ENCODE results near the gene MAN1A2. TPM values are rescaled to one million over a fixed set of nuclear protein-coding genes. Genes with fewer than 3 reads are reported as not detected.
A peak's percentile ranks its signal among the peaks of the same experiment; 100 is the strongest.
"Not testable (repeated sequence)": the region's sequence is repeated elsewhere in the genome, so short reads cannot be mapped to it uniquely, and the experiment has no call there.

The MAN1A2 gene
- total and polyA plus RNA-seq, 2 experiments from 2014 or later: 20.6 to 30.0 TPM

DNA sequence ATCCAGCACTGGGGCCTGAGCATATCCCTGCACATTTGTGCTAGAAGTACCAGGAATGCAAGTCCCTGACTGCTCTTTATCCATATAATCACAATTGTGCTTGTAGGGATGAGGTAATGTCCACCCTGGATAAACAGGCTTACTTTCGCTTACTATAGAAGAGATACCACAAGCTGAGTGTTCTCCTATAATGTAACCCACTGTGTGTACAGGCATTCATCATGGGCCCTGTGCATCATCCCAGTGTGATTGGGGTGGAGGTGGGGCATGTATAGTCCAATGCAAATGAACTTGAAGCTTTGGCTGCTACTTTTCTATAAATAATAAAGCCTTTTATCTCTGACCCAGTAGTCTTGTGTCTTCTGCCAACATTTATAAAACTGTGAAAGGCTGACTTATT is 69.3 kb downstream of the MAN1A2 start:
- TF ChIP-seq, protein P1, sequence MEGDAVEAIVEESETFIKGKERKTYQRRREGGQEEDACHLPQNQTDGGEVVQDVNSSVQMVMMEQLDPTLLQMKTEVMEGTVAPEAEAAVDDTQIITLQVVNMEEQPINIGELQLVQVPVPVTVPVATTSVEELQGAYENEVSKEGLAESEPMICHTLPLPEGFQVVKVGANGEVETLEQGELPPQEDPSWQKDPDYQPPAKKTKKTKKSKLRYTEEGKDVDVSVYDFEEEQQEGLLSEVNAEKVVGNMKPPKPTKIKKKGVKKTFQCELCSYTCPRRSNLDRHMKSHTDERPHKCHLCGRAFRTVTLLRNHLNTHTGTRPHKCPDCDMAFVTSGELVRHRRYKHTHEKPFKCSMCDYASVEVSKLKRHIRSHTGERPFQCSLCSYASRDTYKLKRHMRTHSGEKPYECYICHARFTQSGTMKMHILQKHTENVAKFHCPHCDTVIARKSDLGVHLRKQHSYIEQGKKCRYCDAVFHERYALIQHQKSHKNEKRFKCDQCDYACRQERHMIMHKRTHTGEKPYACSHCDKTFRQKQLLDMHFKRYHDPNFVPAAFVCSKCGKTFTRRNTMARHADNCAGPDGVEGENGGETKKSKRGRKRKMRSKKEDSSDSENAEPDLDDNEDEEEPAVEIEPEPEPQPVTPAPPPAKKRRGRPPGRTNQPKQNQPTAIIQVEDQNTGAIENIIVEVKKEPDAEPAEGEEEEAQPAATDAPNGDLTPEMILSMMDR (IDR thresholded peaks at IDR 0.05; ENCODE audit: low read depth, low read length): no peak
- DNase-seq (ENCODE audit: low read depth in 1 of 2, low spot score in 1 of 2): no peak
- Histone ChIP-seq H3K4me3 (no peak overlapping the region), H3K27me3 (no peaks in the 10 kb centered on the region), H3K4me1 (ENCODE audit: low read depth) (no peaks in the 10 kb centered on the region), H3K9me3 (ENCODE audit: low read depth) (peaks cover 2% of the 10 kb centered on the region), H3K27ac (no peak overlapping the region), H3K36me3 (no peaks in the 10 kb centered on the region)

DNA sequence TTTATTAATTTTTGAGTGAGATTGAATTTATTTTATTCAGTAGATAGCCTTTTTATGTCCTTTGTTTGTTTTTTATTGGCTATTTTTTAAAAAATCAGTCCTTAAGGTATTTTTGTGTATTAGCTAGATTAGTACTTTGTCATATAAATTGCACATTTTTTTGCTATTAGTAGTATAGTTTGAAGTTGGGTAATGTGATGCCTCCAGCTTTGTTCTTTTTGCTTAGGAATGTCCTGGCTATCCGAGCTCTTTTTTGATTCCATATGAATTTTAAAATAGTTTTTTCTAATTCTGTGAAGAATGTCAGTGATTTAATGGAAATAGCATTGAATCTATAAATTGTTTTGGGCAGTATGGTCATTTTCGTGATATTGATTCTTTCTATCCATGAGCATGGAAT is 80.4 kb downstream of the MAN1A2 start:
- no peak for DNase-seq (ENCODE audit: low read depth in 1 of 2, low spot score in 1 of 2)
- H3K27ac ChIP-seq: no peak overlapping the region
- H3K27me3 ChIP-seq: no peaks in the 10 kb centered on the region
- no peaks in the 10 kb centered on the region for H3K9me3 ChIP-seq (ENCODE audit: low read depth)
- TF ChIP-seq, protein P1 (IDR thresholded peaks at IDR 0.05; ENCODE audit: low read depth, low read length): no peak
- H3K4me1 ChIP-seq (ENCODE audit: low read depth): no peaks in the 10 kb centered on the region
- H3K36me3 ChIP-seq: no peaks in the 10 kb centered on the region
- H3K4me3 ChIP-seq: no peak overlapping the region

DNA sequence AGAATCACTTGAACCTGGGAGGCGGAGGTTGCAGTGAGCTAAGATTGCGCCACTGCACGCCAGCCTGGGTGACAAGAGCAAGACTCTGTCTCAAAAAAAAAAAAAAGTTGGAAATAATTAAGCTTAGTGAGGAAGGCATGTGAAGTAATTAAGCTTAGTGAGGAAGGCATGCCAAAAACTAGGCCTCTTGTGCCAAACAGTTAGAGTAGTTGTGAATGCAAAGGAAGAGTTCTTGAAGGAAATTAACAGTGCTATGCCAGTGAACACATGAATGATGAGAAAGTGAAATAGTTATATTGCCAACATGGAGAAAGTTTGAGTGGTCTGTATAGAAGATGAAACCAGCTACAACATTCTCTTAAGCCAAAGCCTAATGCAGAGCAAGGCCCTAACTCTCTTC is 85.0 kb downstream of the MAN1A2 start:
- Histone ChIP-seq H3K4me1 (ENCODE audit: low read depth) (no peaks in the 10 kb centered on the region), H3K27me3 (no peaks in the 10 kb centered on the region), H3K4me3 (no peak overlapping the region), H3K9me3 (ENCODE audit: low read depth) (no peaks in the 10 kb centered on the region), H3K36me3 (no peaks in the 10 kb centered on the region), H3K27ac (no peak overlapping the region)
- TF ChIP-seq, protein P1 (IDR thresholded peaks at IDR 0.05; ENCODE audit: low read depth, low read length): no peak
- no peak for DNase-seq (ENCODE audit: low read depth in 1 of 2, low spot score in 1 of 2)

DNA sequence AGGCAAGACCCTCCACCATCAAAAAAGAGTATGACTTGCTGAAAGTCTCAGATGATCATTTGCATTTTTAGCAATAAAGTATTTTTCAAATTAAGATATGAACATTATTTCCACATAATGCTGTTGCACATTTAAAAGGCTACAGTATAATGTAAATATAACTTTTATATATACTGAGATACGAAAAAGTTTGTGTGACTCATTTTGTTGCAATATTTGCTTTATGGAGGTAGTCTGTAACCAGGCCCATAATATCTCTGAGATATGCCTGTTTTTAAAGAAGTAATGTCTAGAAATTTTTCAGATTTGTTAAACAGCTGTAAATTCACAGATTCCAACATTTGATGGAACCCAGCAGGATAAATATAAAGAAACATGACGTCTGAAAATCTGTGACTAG is 86.7 kb downstream of the MAN1A2 start:
- H3K4me3 ChIP-seq: no peak overlapping the region
- DNase-seq (ENCODE audit: low read depth in 1 of 2, low spot score in 1 of 2): no peak
- H3K4me1 ChIP-seq (ENCODE audit: low read depth): no peaks in the 10 kb centered on the region
- H3K36me3 ChIP-seq: no peaks in the 10 kb centered on the region
- H3K27ac ChIP-seq: no peak overlapping the region
- H3K27me3 ChIP-seq: no peaks in the 10 kb centered on the region
- H3K9me3 ChIP-seq (ENCODE audit: low read depth): no peaks in the 10 kb centered on the region
- TF ChIP-seq, protein P1 (IDR thresholded peaks at IDR 0.05; ENCODE audit: low read depth, low read length): no peak

DNA sequence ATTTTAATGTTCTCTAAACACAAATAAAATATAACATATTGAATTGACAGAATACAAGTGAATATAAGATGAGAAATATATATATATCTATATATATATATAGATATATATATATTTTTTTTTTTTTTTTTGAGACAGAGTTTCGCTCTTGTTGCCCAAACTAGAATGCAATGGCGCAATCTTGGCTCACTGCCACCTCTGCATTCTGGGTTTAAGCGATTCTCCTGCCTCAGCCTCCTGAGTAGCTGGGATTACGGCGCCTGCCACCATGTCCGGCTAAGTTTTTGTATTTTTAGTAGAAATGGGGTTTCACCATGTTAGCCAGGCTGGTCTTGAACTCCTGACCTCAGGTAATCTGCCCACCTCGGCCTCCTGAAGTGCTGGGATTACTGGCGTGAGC is 91.2 kb downstream of the MAN1A2 start:
- H3K4me1 ChIP-seq (ENCODE audit: low read depth); H3K36me3 ChIP-seq; H3K4me3 ChIP-seq; H3K27ac ChIP-seq; H3K9me3 ChIP-seq (ENCODE audit: low read depth); DNase-seq (ENCODE audit: low read depth in 1 of 2, low spot score in 1 of 2); H3K27me3 ChIP-seq: not testable (repeated sequence)

DNA sequence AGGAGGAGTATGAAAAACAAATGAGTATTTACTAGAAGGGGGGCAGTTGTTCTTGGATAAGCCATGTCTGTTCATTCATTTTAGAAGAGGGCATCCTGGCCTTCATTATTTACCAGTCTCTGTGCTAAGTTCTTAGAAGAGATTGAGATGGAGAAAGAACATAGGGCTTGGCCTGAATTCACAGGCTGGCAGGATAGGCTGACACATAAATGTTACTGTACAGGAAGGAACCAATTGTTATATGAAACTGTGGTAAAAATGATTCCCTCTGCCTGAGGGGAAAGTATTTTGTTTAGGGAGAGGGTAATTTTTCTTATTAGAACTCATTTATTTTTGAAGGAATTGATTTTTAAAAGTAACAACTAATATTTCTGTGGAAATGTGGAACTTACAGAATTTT is 99.5 kb downstream of the MAN1A2 start:
- H3K36me3 ChIP-seq: peaks cover 5% of the 10 kb centered on the region
- H3K27me3 ChIP-seq: no peaks in the 10 kb centered on the region
- TF ChIP-seq, protein P1 (IDR thresholded peaks at IDR 0.05; ENCODE audit: low read depth, low read length): no peak
- no peaks in the 10 kb centered on the region for H3K4me1 ChIP-seq (ENCODE audit: low read depth)
- no peaks in the 10 kb centered on the region for H3K9me3 ChIP-seq (ENCODE audit: low read depth)
- H3K4me3 ChIP-seq: no peak overlapping the region
- H3K27ac ChIP-seq: no peak overlapping the region
- DNase-seq (ENCODE audit: low read depth in 1 of 2, low spot score in 1 of 2): peak in 1 of 2 donors; percentile 19

All from cardiac muscle cell (in vitro differentiated cells and primary cell).